ENCODE measurements around the gene WDR81.

The WDR81 gene

GRCh38 chr17:1713878-1714426 lies 10.6 kb upstream of the WDR81 start:
- H3K4me3 ChIP-seq (replicated peaks in 1 of 2; ENCODE audit: low read depth in 2 of 2, low read length in 2 of 2) = peak overlapping the region; percentile 93 to 95
- DNase-seq (ENCODE audit: low read depth in 2 of 2) = peak in 1 of 2 donors; percentile 58

GRCh38 chr17:1714427-1714979 lies 10.0 kb upstream of the WDR81 start:
- DNase-seq (ENCODE audit: low read depth in 2 of 2) = peak; percentile 99
- no peak for TF ChIP-seq CTCF (IDR thresholded peaks at IDR 0.05; ENCODE audit: low read depth, low read length)
- peak overlapping the region; percentile 93 to 95 for H3K4me3 ChIP-seq (replicated peaks in 1 of 2; ENCODE audit: low read depth in 2 of 2, low read length in 2 of 2)

More at GRCh38 chr17:1713878-1714426, 10.6 kb upstream of the WDR81 start:
- peak; percentile 29 for TF ChIP-seq CTCF (IDR thresholded peaks at IDR 0.05; ENCODE audit: low read depth, low read length)

- DNase-seq (ENCODE audit: low read depth in 2 of 2) = peak; percentile 93 to 97
- TF ChIP-seq CTCF (IDR thresholded peaks at IDR 0.05; ENCODE audit: low read depth, low read length) = no peak
- peak overlapping the region; percentile 93 to 95 for H3K4me3 ChIP-seq (replicated peaks in 1 of 2; ENCODE audit: low read depth in 2 of 2, low read length in 2 of 2)
These were observed 9.3 kb upstream of the WDR81 start for GRCh38 chr17:1714980-1715802.

- no peak for DNase-seq (ENCODE audit: low read depth in 2 of 2)
- peak overlapping the region; percentile 93 to 95 for H3K4me3 ChIP-seq (replicated peaks in 1 of 2; ENCODE audit: low read depth in 2 of 2, low read length in 2 of 2)
- TF ChIP-seq CTCF (IDR thresholded peaks at IDR 0.05; ENCODE audit: low read depth, low read length) = no peak
These were observed 8.8 kb upstream of the WDR81 start for GRCh38 chr17:1715803-1716075.

GRCh38 chr17:1716076-1716911 lies 8.2 kb upstream of the WDR81 start:
- peak; percentile 17 for TF ChIP-seq CTCF (IDR thresholded peaks at IDR 0.05; ENCODE audit: low read depth, low read length)
- peak; percentile 100 for DNase-seq (ENCODE audit: low read depth in 2 of 2)
- H3K4me3 ChIP-seq (replicated peaks in 1 of 2; ENCODE audit: low read depth in 2 of 2, low read length in 2 of 2) = peak overlapping the region; percentile 93 to 95

- peak overlapping the region; percentile 75 to 78 for H3K4me3 ChIP-seq (replicated peaks in 1 of 2; ENCODE audit: low read depth in 2 of 2, low read length in 2 of 2)
- DNase-seq (ENCODE audit: low read depth in 2 of 2) = peak; percentile 99 to 100
- no peak for TF ChIP-seq CTCF (IDR thresholded peaks at IDR 0.05; ENCODE audit: low read depth, low read length)
These were observed 7.4 kb upstream of the WDR81 start for GRCh38 chr17:1716912-1717695.

All from cardiac fibroblast (primary cell).